Breast epithelium (tissue), 4 donors: ENCODE results near the gene CPSF3. TPM values are rescaled to one million over a fixed set of nuclear protein-coding genes. Genes with fewer than 3 reads are reported as not detected.

Experiments used
- DNase-seq, 2 donors: peaks; one replicate each; pipeline ENCODE4 v3.0.0-alpha.2; 2019; ENCODE audit warnings: low spot score in 2 of 2
- H3K27ac ChIP-seq, 2 donors: fragments of 200-600 bp; sonication (generic) in 1 of 2; one replicate each; pipeline ENCODE4 v1.5.1; 2016 to 2019; ENCODE audit warnings: mild to moderate bottlenecking in 1 of 2
- H3K27me3 ChIP-seq, 2 donors: fragments of 200-600 bp; sonication (generic) in 1 of 2; one replicate each; pipeline versions ENCODE4 v1.5.1 to v1.6.0; 2017 to 2019; ENCODE audit warnings: control low read depth in 1 of 2, mild to moderate bottlenecking in 1 of 2
- H3K36me3 ChIP-seq: fragments of 200-600 bp; one replicate; pipeline ENCODE4 v1.5.1; 2019
- H3K4me1 ChIP-seq, 2 donors: fragments of 200-600 bp; sonication (generic); one replicate each; pipeline ENCODE4 v1.5.1; 2016 to 2019; ENCODE audit warnings: control low read depth in 1 of 2
- H3K4me3 ChIP-seq, 3 donors: fragments of 200-600 bp; sonication (generic); 1 replicate in 2 of 3; 2 replicates in 1 of 3; pipeline ENCODE4 v1.5.1; 2016 to 2019; ENCODE audit warnings: mild to moderate bottlenecking in 3 of 3, moderate library complexity in 2 of 3
- H3K9me3 ChIP-seq, 2 donors: fragments of 200-600 bp; sonication (generic) in 1 of 2; one replicate each; pipeline ENCODE4 v1.5.1; 2016 to 2019; ENCODE audit warnings: control low read depth in 1 of 2
- POLR2A ChIP-seq: fragments of 450-650 bp; IDR thresholded peaks from one replicate; pipeline ENCODE4 v1.6.1; 2016; ENCODE audit warnings: antibody characterized with exemption, mild to moderate bottlenecking, moderate library complexity
- POLR2AphosphoS5 ChIP-seq, 3 donors: sonication (generic); formaldehyde crosslinking; IDR thresholded peaks; one replicate each; pipeline ENCODE4 v1.6.1; 2017; ENCODE audit warnings: antibody characterized with exemption in 3 of 3
- intact Hi-C: fragments of 100-400 bp; cut with DNase I; formaldehyde crosslinking; loops from one replicate; pipeline ENCODE4 v1.15.1; 2023; ENCODE audit warnings: low total_unique reads
- total RNA-seq, 3 donors: library from RNA; depleted of rRNA; stranded (reverse); fragments of >200 nt; gene quantifications; one replicate each; pipeline ENCODE4 v1.1.0, GENCODE V29; 2016
- TF ChIP-seq, protein P1 (sequence below), 3 donors: fragments of 450-650 bp; IDR thresholded peaks; one replicate each; pipeline ENCODE4 v1.5.1; 2016 to 2017; ENCODE audit warnings: antibody characterized with exemption in 3 of 3, mild to moderate bottlenecking in 3 of 3, moderate library complexity in 3 of 3

CPSF3 gene
- total RNA-seq, 3 donors from 2014 or later = 18.1 to 26.2 (median 23.1) TPM

DNA sequence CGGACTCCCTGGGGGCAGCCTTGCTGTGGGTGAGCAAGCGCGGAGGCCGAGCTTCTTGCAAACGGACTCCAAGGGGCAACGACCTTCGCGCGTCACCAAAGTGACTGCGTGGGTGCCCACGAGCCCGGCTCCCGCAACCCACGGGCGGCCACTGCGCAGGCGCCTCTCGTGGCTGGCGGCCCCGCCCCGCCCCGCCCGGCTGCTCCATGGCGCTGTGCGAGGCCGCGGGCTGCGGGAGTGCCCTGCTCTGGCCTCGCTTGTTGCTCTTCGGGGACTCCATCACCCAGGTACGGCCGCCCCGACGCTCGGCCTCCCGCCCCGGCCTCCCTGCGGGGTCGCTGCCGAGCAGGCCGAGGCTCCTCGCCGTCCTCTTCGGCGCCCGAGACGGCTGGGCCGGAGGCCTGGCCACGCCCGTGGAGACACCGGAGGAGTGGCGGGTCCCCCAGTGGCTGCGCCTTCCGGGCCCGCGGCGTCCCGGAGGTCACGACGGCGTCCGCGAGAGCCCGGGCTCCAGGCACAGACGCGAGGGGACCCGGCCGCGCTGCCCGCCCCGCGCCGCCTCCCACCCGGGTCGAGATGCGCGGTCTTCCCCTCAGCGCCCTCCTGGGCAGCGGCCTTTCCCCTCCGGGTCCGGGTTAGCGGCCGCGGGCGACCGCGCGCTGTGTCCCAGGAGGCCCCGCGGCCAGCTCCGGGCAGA, 51.1 kb downstream of the CPSF3 start, which contains the start of gene IAH1:
TSS of gene IAH1 (plus strand) at position 191 of the 697 bp plus-strand sequence. CDS start at position 207, 16 bp downstream.
- Histone ChIP-seq H3K9me3 (no peaks in the 10 kb centered on the region), H3K4me3 (peak within 1 kb of the TSS; percentile 70 to 90 (median 82)), H3K36me3 (no peaks in the 10 kb centered on the region), H3K4me1 (peaks cover 0 to 3% of the 10 kb centered on the region in 2 donors), H3K27me3 (no peaks in the 10 kb centered on the region), H3K27ac (peak within 1 kb of the TSS; percentile 83 to 86)
- TF ChIP-seq POLR2A = no peak
- TF ChIP-seq, protein P1, sequence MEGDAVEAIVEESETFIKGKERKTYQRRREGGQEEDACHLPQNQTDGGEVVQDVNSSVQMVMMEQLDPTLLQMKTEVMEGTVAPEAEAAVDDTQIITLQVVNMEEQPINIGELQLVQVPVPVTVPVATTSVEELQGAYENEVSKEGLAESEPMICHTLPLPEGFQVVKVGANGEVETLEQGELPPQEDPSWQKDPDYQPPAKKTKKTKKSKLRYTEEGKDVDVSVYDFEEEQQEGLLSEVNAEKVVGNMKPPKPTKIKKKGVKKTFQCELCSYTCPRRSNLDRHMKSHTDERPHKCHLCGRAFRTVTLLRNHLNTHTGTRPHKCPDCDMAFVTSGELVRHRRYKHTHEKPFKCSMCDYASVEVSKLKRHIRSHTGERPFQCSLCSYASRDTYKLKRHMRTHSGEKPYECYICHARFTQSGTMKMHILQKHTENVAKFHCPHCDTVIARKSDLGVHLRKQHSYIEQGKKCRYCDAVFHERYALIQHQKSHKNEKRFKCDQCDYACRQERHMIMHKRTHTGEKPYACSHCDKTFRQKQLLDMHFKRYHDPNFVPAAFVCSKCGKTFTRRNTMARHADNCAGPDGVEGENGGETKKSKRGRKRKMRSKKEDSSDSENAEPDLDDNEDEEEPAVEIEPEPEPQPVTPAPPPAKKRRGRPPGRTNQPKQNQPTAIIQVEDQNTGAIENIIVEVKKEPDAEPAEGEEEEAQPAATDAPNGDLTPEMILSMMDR (IDR thresholded peaks at IDR 0.05) = no peak
- peak in 1 of 3 donors; percentile 24 for TF ChIP-seq POLR2AphosphoS5 (IDR thresholded peaks at IDR 0.05)
- intact Hi-C loops = no loop called here
- peak in 1 of 2 donors; percentile 31 for DNase-seq

GRCh38 chr2:9477914-9478313, 54.5 kb downstream of the CPSF3 start:
- no peaks in the 10 kb centered on the region for H3K27me3 ChIP-seq
- peaks cover 0 to 3% of the 10 kb centered on the region in 2 donors for H3K4me1 ChIP-seq
- no peaks in the 10 kb centered on the region for H3K9me3 ChIP-seq
- DNase-seq = no peak
- no peaks in the 10 kb centered on the region for H3K36me3 ChIP-seq
- H3K4me3 ChIP-seq = no peak overlapping the region
- H3K27ac ChIP-seq = no peak overlapping the region
- TF ChIP-seq POLR2AphosphoS5 (IDR thresholded peaks at IDR 0.05) (no peak), POLR2A (no peak)
- TF ChIP-seq, protein P1 (IDR thresholded peaks at IDR 0.05) = no peak
- intact Hi-C loops = no loop called here

GRCh38 chr2:9478526-9478925, 55.1 kb downstream of the CPSF3 start:
- peaks cover 0 to 3% of the 10 kb centered on the region in 2 donors for H3K4me1 ChIP-seq
- DNase-seq = no peak
- H3K9me3 ChIP-seq = no peaks in the 10 kb centered on the region
- H3K4me3 ChIP-seq = no peak overlapping the region
- H3K27me3 ChIP-seq = no peaks in the 10 kb centered on the region
- intact Hi-C loops = no loop called here
- H3K36me3 ChIP-seq = no peaks in the 10 kb centered on the region
- TF ChIP-seq POLR2AphosphoS5 (IDR thresholded peaks at IDR 0.05) = no peak
- no peak for TF ChIP-seq POLR2A
- TF ChIP-seq, protein P1 (IDR thresholded peaks at IDR 0.05) = no peak
- H3K27ac ChIP-seq = no peak overlapping the region

GRCh38 chr2:9480157-9480556, 56.7 kb downstream of the CPSF3 start:
- no peak overlapping the region for H3K27ac ChIP-seq
- no peaks in the 10 kb centered on the region for H3K4me1 ChIP-seq
- no peak for TF ChIP-seq POLR2A
- TF ChIP-seq, protein P1 (IDR thresholded peaks at IDR 0.05) = no peak
- TF ChIP-seq POLR2AphosphoS5 (IDR thresholded peaks at IDR 0.05) = no peak
- no peaks in the 10 kb centered on the region for H3K27me3 ChIP-seq
- intact Hi-C loops = no loop called here
- no peak for DNase-seq
- no peaks in the 10 kb centered on the region for H3K36me3 ChIP-seq
- no peaks in the 10 kb centered on the region for H3K9me3 ChIP-seq
- H3K4me3 ChIP-seq = no peak overlapping the region

- intact Hi-C loops = no loop called here
- DNase-seq = no peak
- no peaks in the 10 kb centered on the region for H3K36me3 ChIP-seq
- no peak overlapping the region for H3K27ac ChIP-seq
- TF ChIP-seq POLR2A (no peak), POLR2AphosphoS5 (IDR thresholded peaks at IDR 0.05) (no peak)
- TF ChIP-seq, protein P1 (IDR thresholded peaks at IDR 0.05) = no peak
- H3K9me3 ChIP-seq = no peaks in the 10 kb centered on the region
- no peaks in the 10 kb centered on the region for H3K27me3 ChIP-seq
- no peak overlapping the region for H3K4me3 ChIP-seq
- H3K4me1 ChIP-seq = no peaks in the 10 kb centered on the region
Measured at GRCh38 chr2:9483107-9483506, 59.7 kb downstream of the CPSF3 start.
